RWPE1 (cell line): Measurements from ENCODE around the gene GLI2.
A peak's percentile ranks its signal among the peaks of the same experiment; 100 is the strongest.

Source experiments
- CTCF ChIA-PET: fragments of 350-600 bp; sonication (Branson Sonifier 250); formaldehyde crosslinking; extraction: SDS; loops from one replicate; lab custom pipeline; 2021; lab: Yijun Ruan, JAX
- POLR2A ChIA-PET: fragments of 400-600 bp; formaldehyde crosslinking; extraction: SDS; loops from one replicate; lab custom pipeline; 2020; ENCODE audit warnings: antibody characterized with exemption; ENCODE audit not compliant: low non-redundant PET; lab: Yijun Ruan, JAX
- DNase-seq: peaks from one replicate; pipeline ENCODE4 v3.0.0; 2012; ENCODE audit warnings: low spot score
- H3K27ac ChIP-seq: fragments of 450-650 bp; 2 replicates; pipeline ENCODE4 v1.5.1; 2017
- TF ChIP-seq, protein P1 (sequence below): fragments of 450-650 bp; conservative IDR thresholded peaks from 2 replicates; pipeline ENCODE4 v1.5.1; 2017; ENCODE audit warnings: low read depth, mild to moderate bottlenecking

The GLI2 gene

DNA sequence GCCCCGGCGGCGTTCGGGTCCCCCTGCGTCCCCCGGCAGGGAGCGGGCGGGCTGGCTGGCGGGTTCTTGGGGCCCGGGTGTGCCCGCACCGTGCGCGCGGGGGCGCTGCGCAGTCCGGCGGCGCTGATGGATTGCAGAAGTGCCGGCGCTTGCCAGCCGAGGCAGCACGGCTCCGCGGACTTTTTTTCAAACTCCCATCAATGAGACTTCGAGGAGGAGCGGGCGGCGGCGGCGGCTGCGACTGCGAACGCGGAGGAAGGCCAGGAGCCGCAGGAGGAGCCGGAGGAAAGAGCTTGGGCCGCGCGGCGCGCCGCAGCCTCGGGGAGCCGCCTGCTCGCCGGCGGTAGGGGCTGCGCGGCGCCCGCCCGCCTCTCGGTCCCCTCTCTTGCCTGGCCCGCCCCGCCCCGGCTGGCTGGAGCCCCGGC, at the start of gene GLI2:
Gene GLI2, plus strand, starts transcription at position 123 of the 425 bp plus-strand sequence. CDS start 61,453 bp downstream, outside the sequence.
- DNase-seq: peak; percentile 65
- H3K27ac ChIP-seq: peak within 1 kb of the TSS; percentile 83
- ChIA-PET CTCF (interaction anchor here (0.6 to 1.5 kb wide), 14 partner anchors 11 to 456 kb away, joined by 3 to 8 read pairs (median 4); no protein-coding TSS in a partner anchor), POLR2A (no interaction called here)
- TF ChIP-seq, protein P1, sequence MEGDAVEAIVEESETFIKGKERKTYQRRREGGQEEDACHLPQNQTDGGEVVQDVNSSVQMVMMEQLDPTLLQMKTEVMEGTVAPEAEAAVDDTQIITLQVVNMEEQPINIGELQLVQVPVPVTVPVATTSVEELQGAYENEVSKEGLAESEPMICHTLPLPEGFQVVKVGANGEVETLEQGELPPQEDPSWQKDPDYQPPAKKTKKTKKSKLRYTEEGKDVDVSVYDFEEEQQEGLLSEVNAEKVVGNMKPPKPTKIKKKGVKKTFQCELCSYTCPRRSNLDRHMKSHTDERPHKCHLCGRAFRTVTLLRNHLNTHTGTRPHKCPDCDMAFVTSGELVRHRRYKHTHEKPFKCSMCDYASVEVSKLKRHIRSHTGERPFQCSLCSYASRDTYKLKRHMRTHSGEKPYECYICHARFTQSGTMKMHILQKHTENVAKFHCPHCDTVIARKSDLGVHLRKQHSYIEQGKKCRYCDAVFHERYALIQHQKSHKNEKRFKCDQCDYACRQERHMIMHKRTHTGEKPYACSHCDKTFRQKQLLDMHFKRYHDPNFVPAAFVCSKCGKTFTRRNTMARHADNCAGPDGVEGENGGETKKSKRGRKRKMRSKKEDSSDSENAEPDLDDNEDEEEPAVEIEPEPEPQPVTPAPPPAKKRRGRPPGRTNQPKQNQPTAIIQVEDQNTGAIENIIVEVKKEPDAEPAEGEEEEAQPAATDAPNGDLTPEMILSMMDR: peak; percentile 92

DNA sequence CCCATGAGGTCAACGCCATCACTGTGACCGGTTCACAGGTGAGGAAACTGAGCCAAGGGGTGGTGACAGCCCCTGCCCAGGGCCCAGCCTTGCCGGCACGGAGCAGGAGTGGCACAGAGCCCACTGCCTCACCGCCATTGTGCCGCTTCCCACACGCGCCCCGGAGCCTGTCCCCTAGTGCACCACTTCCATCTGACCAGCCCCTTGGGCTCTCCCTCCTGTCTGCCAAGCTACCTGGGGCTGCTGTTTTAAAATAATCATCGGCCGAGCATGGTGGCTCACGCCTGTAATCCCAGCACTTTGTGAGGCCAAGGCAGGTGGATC, 49.7 kb upstream of the GLI2 start:
- no peak overlapping the region for H3K27ac ChIP-seq
- POLR2A ChIA-PET: no interaction called here
- CTCF ChIA-PET: interaction anchor here (0.6 to 1.3 kb wide), 5 partner anchors 9 to 413 kb away, joined by 3 to 5 read pairs (median 4); no protein-coding TSS in a partner anchor
- TF ChIP-seq, protein P1: no peak
- DNase-seq: no peak

DNA sequence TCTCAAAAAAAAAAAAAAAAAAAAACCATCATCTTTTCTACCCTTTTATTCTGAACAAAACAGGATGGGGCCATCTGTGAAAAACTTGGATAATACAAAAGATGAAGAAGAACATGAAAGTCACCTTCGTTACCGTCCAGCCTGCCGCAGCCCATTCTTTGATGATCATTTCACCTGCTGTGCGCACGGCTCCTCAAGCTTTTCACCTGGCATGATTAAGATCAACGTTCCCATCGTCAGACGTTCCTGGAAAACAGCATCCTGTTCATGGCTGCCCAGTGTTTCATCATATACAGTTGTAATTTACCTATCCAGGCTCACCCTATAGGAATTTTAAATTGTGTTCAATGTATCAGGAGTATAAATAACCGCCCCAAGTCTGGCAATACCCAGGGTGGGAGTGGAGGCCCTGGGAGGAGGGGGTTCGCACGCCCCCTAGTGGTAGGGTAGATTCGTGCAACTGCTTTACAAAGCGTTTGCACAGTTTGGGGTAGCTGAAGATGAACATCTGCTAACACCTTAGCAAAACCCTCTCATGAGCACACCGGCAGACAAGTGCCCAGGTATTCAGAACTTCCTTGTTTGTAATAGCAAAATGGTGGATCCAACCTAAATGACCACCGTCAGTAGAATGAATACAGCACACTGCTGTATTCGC, 49.0 kb upstream of the GLI2 start:
- no peak overlapping the region for H3K27ac ChIP-seq
- CTCF ChIA-PET: interaction anchor here (0.5 to 1.3 kb wide), 5 partner anchors 9 to 315 kb away, joined by 3 to 4 read pairs (median 3); no protein-coding TSS in a partner anchor
- POLR2A ChIA-PET: no interaction called here
- TF ChIP-seq, protein P1: 0 out of 2 replicates have a peak, but pooled peaks have one; percentile 26
- no peak for DNase-seq

DNA sequence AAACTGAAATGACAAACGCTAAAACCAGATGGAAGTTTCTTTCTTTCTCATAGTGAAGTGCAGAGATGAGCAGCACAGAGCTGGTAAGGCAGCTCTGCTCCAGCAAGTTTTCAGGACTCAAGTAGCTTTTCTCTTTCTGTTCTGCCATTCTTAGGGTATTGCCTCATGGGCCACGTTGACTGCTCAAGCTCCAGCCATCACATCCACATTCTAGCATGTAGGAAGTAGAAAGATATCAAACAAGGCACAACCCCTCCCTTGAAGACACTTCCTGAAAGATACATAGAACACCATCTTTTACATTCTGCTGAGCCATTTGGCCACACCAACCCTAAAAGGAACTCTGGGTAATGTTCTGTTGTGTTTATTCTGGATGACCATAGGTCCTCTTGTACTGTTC, 48.5 kb upstream of the GLI2 start:
- ChIA-PET POLR2A (no interaction called here), CTCF (interaction anchor here (0.5 to 1.3 kb wide), 6 partner anchors 9 to 316 kb away, joined by 3 to 4 read pairs (median 3); no protein-coding TSS in a partner anchor)
- DNase-seq: no peak

DNA sequence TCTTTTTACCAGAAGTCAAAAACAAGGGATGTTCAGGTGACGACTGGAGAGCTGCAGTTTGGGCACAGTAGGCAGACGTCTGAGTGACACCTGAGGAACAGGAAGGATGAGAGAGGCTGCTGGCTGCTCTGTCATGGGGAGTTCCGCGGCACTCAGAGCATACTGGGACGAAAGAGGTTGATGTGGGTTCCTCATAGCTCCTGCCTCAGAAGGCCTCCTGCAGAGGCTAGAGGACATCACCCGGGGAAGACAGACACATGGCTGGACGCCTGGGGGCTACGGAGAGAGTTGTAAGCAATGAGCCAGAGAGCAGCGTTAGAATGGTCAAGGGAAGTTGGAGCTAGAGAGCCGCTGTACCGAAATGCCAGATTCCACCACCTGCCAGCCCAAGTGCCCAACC, 45.1 kb upstream of the GLI2 start:
- ChIA-PET CTCF (interaction anchor here (0.7 to 2.4 kb wide), 5 partner anchors 313 to 1759 kb away, joined by 3 to 8 read pairs (median 3); no protein-coding TSS in a partner anchor), POLR2A (no interaction called here)
- TF ChIP-seq, protein P1: no peak
- no peak for DNase-seq
- H3K27ac ChIP-seq: no peak overlapping the region

More for the DNA sequence above, 48.5 kb upstream of the GLI2 start:
- TF ChIP-seq, protein P1: no peak
- H3K27ac ChIP-seq: no peak overlapping the region

DNA sequence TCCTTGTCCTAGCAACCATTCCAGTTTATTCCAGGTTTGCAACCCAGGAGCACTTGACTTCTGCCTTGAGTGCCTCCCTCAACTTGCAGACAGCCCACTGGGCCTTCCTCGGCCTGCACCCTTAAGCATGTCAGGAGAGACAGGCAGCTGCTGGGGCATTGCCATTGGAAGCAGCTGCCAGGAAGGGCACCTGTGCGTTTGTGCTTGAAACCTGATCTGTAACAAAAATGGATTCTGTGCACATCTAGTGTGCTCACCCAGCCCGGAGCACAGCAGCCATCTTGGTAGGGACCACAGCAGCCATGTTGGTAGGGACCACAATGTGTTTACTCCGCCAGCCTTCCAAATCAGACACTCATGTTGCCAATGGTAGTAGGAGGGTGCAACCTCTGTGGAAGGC, 44.3 kb upstream of the GLI2 start:
- CTCF ChIA-PET: interaction anchor here (2.4 kb wide), 1 partner anchor 388 kb away, joined by 8 read pairs; no protein-coding TSS in a partner anchor
- POLR2A ChIA-PET: no interaction called here

More for the DNA sequence above, 44.3 kb upstream of the GLI2 start:
- H3K27ac ChIP-seq: no peak overlapping the region
- TF ChIP-seq, protein P1: no peak
- no peak for DNase-seq
